GM21576 (cell line): ENCODE measurements around the gene ZFHX3.

ENCODE experiments used
- ATAC-seq: cut with Tn5 transposase; IDR thresholded peaks from one replicate; pipeline ENCODE4 v1.9.1; 2021; ENCODE audit warnings: mild to moderate bottlenecking, moderate library complexity; ENCODE audit not compliant: unreplicated experiment

Gene ZFHX3

GRCh38 chr16:72811876-72812275 lies 236.1 kb downstream of the ZFHX3 start:
- ATAC-seq, result no peak

GRCh38 chr16:72811188-72811720 lies 236.7 kb downstream of the ZFHX3 start:
- ATAC-seq, result no peak

GRCh38 chr16:72810480-72810879 lies 237.4 kb downstream of the ZFHX3 start:
- ATAC-seq, result no peak

GRCh38 chr16:72809446-72809845 lies 238.5 kb downstream of the ZFHX3 start:
- no peak for ATAC-seq

GRCh38 chr16:72808754-72809153 lies 239.2 kb downstream of the ZFHX3 start:
- no peak for ATAC-seq

- ATAC-seq, result no peak
Measured at GRCh38 chr16:72807245-72807644, 240.7 kb downstream of the ZFHX3 start.

GRCh38 chr16:72805486-72805885 lies 242.4 kb downstream of the ZFHX3 start:
- no peak for ATAC-seq

- no peak for ATAC-seq
Measured at GRCh38 chr16:72800524-72801161, 247.3 kb downstream of the ZFHX3 start.

- no peak for ATAC-seq
Measured at GRCh38 chr16:72798264-72798663, 249.7 kb downstream of the ZFHX3 start.

GRCh38 chr16:72797621-72798020 lies 250.3 kb downstream of the ZFHX3 start:
- ATAC-seq, result no peak

- no peak for ATAC-seq
Measured at GRCh38 chr16:72796222-72796621, 251.7 kb downstream of the ZFHX3 start.

- ATAC-seq, result no peak
Measured at GRCh38 chr16:72794986-72795385, 252.9 kb downstream of the ZFHX3 start.

- ATAC-seq, result no peak
Measured at GRCh38 chr16:72794319-72794718, 253.6 kb downstream of the ZFHX3 start.

GRCh38 chr16:72793716-72794115 lies 254.2 kb downstream of the ZFHX3 start:
- ATAC-seq, result no peak

- no peak for ATAC-seq
Measured at GRCh38 chr16:72793017-72793416, 254.9 kb downstream of the ZFHX3 start.

- no peak for ATAC-seq
Measured at GRCh38 chr16:72791786-72792185, 256.1 kb downstream of the ZFHX3 start.

- ATAC-seq, result no peak
Measured at GRCh38 chr16:72789921-72790320, 258.0 kb downstream of the ZFHX3 start.

- no peak for ATAC-seq
Measured at GRCh38 chr16:72789465-72789864, 258.5 kb downstream of the ZFHX3 start.

- ATAC-seq, result no peak
Measured at GRCh38 chr16:72788269-72788809, 259.6 kb downstream of the ZFHX3 start.

GRCh38 chr16:72787514-72788268 lies 260.2 kb downstream of the ZFHX3 start:
- peak; percentile 87 for ATAC-seq

- peak; percentile 4 for ATAC-seq
Measured at GRCh38 chr16:72787130-72787513, 260.8 kb downstream of the ZFHX3 start.

GRCh38 chr16:72786606-72787005 lies 261.3 kb downstream of the ZFHX3 start:
- ATAC-seq, result no peak
